Uterus (tissue), 2 donors: Measurements from ENCODE around the gene ACSF3.

ENCODE experiments used
- CTCF ChIP-seq, 4 experiments: fragments of 200-600 bp in 2 of 4; fragments of 450-650 bp in 2 of 4; sonication (generic) in 2 of 4; IDR thresholded peaks; one replicate each; pipeline ENCODE4 v1.5.1; 2016 to 2019; ENCODE audit warnings: antibody characterized with exemption in 4 of 4, mild to moderate bottlenecking in 2 of 4, moderate library complexity in 1 of 4
- POLR2A ChIP-seq, 2 donors: fragments of 450-650 bp; IDR thresholded peaks; one replicate each; pipeline ENCODE4 v1.6.1; 2016; ENCODE audit warnings: antibody characterized with exemption in 2 of 2, mild to moderate bottlenecking in 1 of 2, moderate library complexity in 1 of 2

GRCh38 chr16:89060207-89060794, 33.4 kb upstream of the ACSF3 start:
- TF ChIP-seq POLR2A (IDR thresholded peaks at IDR 0.05) (no peak), CTCF (IDR thresholded peaks at IDR 0.05) (no peak)
